ENCODE data around the gene PRSS56.

- no peak for TF ChIP-seq CTCF (conservative IDR thresholded peaks at IDR 0.05 in 1 of 2, IDR thresholded peaks at IDR 0.05 in 1 of 2; ENCODE audit: low read depth in 1 of 2, low read length in 2 of 2)
- peak; percentile 8 for TF ChIP-seq EZH2 (IDR thresholded peaks at IDR 0.05; ENCODE audit: low read length, missing control alignments)
Measured at GRCh38 chr2:232523682-232524597, 3.8 kb downstream of the PRSS56 start.

Measured in fibroblast of lung (primary cell).